Adipose tissue (tissue), 3 donors: ENCODE data around the gene CSNK2A1. TPM values are rescaled to one million over a fixed set of nuclear protein-coding genes. Genes with fewer than 3 reads are reported as not detected.
"Not testable (repeated sequence)": the region's sequence is repeated elsewhere in the genome, so short reads cannot be mapped to it uniquely, and the experiment has no call there.

Source experiments
- H3K27ac ChIP-seq: one replicate; pipeline ENCODE4 v1.5.1; 2013; ENCODE audit warnings: low read depth, low read length
- WGBS, 3 donors: extraction: QIAGEN DNeasy Blood & Tissue Kit; methylation state at CpG; one replicate each; pipeline ENCODE4 v1.1.7; 2013; 5-methylcytosine and 5-hydroxymethylcytosine counted together
- polyA plus RNA-seq, 3 donors: library from polyadenylated mRNA; stranded (reverse); fragments of 200-250 nt; gene quantifications; one replicate each; pipeline ENCODE4 v1.2.3, GENCODE V29; 2013
- donor health status: healthy with polysubstance abuse.
- donor health status: Bipolar disorder and iron deficiency.
- donor health status: healthy.

CSNK2A1 gene
- polyA plus RNA-seq, 3 donors, result 24.3 to 37.1 (median 29.4) TPM

- 28 to 70% (median 47%) methylated on average over 6 of the region's 6 CpGs for WGBS, 3 donors
- not testable (repeated sequence) for H3K27ac ChIP-seq
Observed at GRCh38 chr20:508364-508787, 35.2 kb downstream of the CSNK2A1 start.

- no peak overlapping the region for H3K27ac ChIP-seq
- 49 to 90% (median 86%) methylated on average over 7 of the region's 7 CpGs for WGBS, 3 donors
Observed at GRCh38 chr20:507761-508332, 35.7 kb downstream of the CSNK2A1 start.

DNA sequence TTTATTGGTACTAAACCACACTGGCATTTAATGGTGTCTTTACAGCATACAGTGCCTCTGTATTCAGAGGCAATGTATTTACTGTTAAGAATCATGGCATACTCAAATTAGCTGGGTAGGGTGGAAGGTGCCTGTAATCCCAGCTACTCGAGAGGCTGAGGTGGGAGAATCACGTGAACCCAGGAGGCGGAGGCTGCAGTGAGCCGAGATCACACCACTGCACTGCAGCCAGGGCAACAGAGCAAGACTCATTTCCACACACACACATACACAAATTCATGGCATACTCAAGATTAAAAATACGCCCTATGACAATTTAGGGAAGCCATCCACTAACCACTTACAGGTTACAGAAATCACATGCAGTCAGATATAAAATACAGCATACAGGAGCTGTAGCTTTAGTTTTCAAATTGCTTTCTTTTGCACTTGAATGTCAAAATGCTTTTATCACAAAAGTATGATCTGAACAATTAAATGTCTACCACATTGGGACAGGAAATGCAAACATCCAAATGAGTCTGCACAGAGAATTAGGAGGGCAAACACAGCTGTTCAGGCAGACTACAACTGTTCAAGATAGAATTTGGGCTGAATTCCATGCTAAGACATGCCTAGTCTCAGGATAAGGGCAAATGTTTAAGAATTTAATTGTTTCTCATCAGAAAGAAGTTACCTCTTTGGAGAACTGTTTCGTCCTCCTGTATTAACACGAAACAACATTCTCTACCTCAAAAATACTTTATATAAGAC lies 36.4 kb downstream of the CSNK2A1 start:
- 44 to 94% (median 94%) methylated on average over 7 of the region's 7 CpGs for whole genome bisulfite sequencing, 3 donors
- no peak overlapping the region for H3K27ac ChIP-seq

DNA sequence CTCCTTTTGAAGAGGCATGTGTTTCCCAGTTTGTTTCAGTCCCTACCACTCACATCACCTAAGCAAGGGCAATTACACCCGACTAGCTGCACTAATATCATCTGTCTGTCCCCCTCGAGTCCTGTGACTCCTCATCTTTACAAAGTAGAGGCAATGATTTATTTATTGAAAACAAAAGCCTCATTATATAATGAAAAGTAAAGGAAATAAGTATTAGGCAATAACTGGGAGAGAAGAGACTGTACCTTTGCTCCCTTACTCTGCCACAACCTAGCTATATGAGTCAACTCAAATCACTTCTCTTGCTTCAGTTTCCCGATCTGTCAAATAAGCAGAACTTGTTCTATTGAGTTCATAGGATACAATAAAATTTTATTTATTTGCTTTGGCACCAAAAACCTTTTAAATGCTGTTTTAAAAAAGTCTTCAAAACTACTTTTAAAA lies 38.9 kb downstream of the CSNK2A1 start:
- WGBS, 3 donors, result 58 to 89% (median 82%) methylated on average over 3 of the region's 3 CpGs
- no peak overlapping the region for H3K27ac ChIP-seq

GRCh38 chr20:503048-503737 lies 40.4 kb downstream of the CSNK2A1 start:
- no peak overlapping the region for H3K27ac ChIP-seq
- WGBS, 3 donors, result 93 to 96% (median 95%) methylated on average over 11 of the region's 11 CpGs

- 95 to 99% (median 98%) methylated on average over 2 of the region's 2 CpGs for WGBS, 3 donors
- no peak overlapping the region for H3K27ac ChIP-seq
Observed at GRCh38 chr20:497979-498378, 45.6 kb downstream of the CSNK2A1 start.

DNA sequence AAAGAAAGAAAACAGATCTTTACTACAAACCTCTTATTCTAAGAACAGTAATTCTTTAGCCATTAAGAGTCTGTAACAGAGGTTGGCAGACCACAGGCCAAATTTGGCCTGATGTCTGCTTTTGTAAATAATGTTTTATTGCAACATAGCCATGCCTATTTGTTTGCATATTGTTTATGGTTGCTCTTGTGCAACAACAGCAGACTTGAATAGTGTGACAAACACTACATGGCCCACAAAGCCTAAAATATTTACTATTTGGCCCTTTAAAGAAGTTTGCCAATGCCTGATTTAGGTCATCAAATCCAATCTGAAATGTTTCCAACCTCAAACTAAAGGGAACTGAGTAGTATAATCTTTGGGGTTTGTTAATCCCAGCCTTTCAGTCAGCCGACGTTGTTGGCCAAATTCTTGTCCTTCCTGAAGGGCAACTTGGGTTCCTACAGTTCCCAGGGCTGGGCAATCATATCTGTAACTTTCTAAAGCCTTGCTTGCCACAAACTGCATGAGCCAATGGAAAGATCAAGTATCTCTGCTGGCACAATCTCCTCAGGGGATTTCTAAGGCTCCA lies 47.4 kb downstream of the CSNK2A1 start:
- no peak overlapping the region for H3K27ac ChIP-seq
- WGBS, 3 donors, result 8 to 64% (median 39%) methylated on average over 2 of the region's 2 CpGs

DNA sequence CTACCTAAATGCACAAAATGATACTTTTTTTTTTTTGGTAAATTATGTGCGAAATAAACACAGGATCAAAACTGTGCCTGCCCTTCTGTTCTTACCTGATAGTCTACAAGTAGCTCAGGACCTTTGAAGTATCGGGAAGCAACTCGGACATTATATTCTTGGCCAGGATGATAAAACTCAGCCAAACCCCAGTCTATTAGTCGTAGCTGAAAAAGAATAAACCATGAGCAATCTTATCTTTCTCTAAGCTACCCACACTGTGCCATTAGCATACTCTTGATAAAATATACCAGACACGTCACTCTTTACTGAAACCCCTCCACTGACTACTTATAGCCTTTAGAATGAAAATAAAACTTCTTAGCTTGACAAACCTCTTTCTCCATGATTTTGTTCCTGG lies 51.4 kb downstream of the CSNK2A1 start:
- no peak overlapping the region for H3K27ac ChIP-seq
- WGBS, 3 donors, result 65 to 96% (median 92%) methylated on average over 5 of the region's 5 CpGs

DNA sequence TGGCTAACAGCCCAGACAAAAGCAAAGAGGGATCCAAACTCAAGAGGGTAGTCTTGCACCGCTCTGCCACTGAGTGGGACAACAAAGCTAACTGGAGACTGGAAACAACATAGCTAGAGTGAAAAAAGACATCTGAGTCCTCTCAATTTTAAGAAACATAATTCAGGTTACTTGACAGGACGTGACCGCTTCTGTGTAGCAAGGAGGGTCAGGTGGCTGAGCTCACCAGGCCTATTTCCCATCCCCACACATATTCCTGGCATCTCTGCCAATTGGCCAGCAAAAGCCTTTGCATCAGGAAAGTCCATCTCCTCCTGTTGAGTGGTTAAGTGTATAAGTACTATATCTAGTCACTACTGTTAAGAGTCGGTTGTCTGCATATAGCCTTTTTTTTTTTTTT lies 55.9 kb downstream of the CSNK2A1 start:
- 92 to 95% (median 93%) methylated on average over 4 of the region's 4 CpGs for WGBS, 3 donors
- no peak overlapping the region for H3K27ac ChIP-seq

GRCh38 chr20:483815-484644 lies 59.6 kb downstream of the CSNK2A1 start:
- H3K27ac ChIP-seq, result no peak overlapping the region
- WGBS, 3 donors, result 55 to 74% (median 71%) methylated on average over 9 of the region's 9 CpGs

GRCh38 chr20:481167-481566 lies 62.4 kb downstream of the CSNK2A1 start:
- 64 to 89% (median 81%) methylated on average over 1 of the region's 1 CpG for WGBS, 3 donors
- no peak overlapping the region for H3K27ac ChIP-seq

GRCh38 chr20:480044-480443 lies 63.5 kb downstream of the CSNK2A1 start:
- WGBS, 3 donors, result 44 to 70% (median 58%) methylated on average over 3 of the region's 3 CpGs
- no peak overlapping the region for H3K27ac ChIP-seq

DNA sequence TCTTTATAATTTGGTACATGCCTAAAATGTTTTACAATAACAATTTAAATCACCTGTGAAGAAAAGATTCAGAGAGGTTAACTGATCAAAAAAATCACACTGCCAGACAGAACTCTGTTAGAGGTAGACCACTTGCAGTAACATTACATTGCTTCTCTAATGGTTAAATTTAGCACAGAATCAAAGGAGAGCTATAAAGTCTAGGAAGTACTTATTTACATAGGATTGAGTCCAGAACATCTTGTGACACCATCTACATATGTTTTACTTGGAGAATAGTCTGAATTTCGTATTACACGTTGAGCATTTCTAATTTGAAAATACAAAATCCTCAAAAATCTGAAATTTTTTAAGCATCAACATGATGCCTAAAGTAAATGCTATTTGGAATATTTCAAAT lies 64.1 kb downstream of the CSNK2A1 start:
- 34 to 89% (median 78%) methylated on average over 2 of the region's 2 CpGs for WGBS, 3 donors
- H3K27ac ChIP-seq, result no peak overlapping the region

DNA sequence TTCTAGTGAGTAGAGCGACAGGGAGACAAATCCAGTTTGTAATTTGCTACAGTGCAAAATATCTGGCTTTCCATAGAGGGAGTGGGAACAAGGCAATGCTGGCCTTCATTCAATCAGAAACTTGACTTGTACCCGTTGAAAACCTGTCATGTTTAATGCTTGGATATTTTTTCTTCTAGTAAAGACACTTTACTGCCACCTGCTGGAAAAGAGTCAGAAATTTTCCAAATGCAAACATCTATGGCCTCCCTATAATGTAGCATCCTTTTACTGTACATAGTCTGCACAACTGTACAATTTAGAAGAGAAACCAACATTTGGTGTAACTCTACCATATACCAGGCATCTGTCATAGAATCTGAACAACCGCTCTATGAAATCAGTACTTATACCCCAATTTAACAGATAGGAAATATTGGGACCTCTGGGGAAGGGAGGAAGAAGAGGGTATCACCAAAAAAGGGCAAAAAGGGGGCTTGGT lies 64.6 kb downstream of the CSNK2A1 start:
- no peak overlapping the region for H3K27ac ChIP-seq
- WGBS, 3 donors, result 45 to 60% (median 50%) methylated on average over 3 of the region's 3 CpGs

- no peak overlapping the region for H3K27ac ChIP-seq
- whole genome bisulfite sequencing, 3 donors, result 83 to 87% (median 85%) methylated on average over 8 of the region's 8 CpGs
Observed at GRCh38 chr20:478010-478948, 65.3 kb downstream of the CSNK2A1 start.

- 92 to 99% (median 96%) methylated on average over 6 of the region's 6 CpGs for WGBS, 3 donors
- not testable (repeated sequence) for H3K27ac ChIP-seq
Observed at GRCh38 chr20:476561-477249, 66.9 kb downstream of the CSNK2A1 start.
